ENCODE measurements around the gene TRAM2.

TRAM2 gene

DNA sequence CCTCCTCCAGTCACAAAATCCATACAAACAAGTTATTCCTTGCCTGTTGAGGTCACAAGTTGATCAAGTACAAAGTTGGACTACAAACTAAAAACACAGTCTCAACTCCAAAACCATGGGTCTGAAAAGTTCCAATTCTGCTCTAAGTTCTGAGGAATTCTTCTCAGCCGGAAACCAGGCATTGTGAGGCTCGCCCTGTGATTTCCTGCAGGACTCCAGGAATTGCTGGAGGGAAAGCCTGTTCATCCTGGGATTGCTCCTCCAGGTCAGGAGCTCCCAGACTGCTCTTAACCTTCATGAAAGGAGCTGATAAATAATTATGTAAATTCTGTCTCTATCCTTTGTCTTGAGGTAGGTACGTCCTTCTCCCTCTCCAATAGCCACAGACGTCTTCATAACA lies 8.5 kb downstream of the TRAM2 start:
- no peaks in the 10 kb centered on the region for H3K9me3 ChIP-seq (ENCODE audit: insufficient read depth, low read depth, low read length)
- H3K36me3 ChIP-seq (ENCODE audit: insufficient read depth, low read length): peaks cover 2% of the 10 kb centered on the region; the same call in 1 of the 2 replicates
- peaks cover 100% of the 10 kb centered on the region for H3K79me2 ChIP-seq (ENCODE audit: insufficient read depth, low read length)
- peak overlapping the region; percentile 34 for H3K9ac ChIP-seq (ENCODE audit: low read depth, low read length, poor library complexity, severe bottlenecking)
- no peak overlapping the region for H2AFZ ChIP-seq (ENCODE audit: low read length)
- no peaks in the 10 kb centered on the region for H3K27me3 ChIP-seq (ENCODE audit: insufficient read depth, low read length, poor library complexity, severe bottlenecking)
- peaks cover 3% of the 10 kb centered on the region; the same call in 1 of the 2 replicates for H3F3A ChIP-seq (ENCODE audit: low read depth)
- peak overlapping the region; percentile 95 for H3K4me2 ChIP-seq (ENCODE audit: low read depth, low read length, poor library complexity, severe bottlenecking)
- peaks cover 97% of the 10 kb centered on the region for H3K4me1 ChIP-seq (ENCODE audit: insufficient read depth, low read length, poor library complexity, severe bottlenecking)
- H3K9me2 ChIP-seq (replicated peaks; ENCODE audit: low read depth, low read length): no peaks in the 10 kb centered on the region
- peak overlapping the region; percentile 25 for H3K4me3 ChIP-seq (ENCODE audit: low read length, poor library complexity, severe bottlenecking)
- H4K20me1 ChIP-seq (ENCODE audit: insufficient read depth, low read length, poor library complexity, severe bottlenecking): peaks cover 81% of the 10 kb centered on the region
- no peak for TF ChIP-seq EZH2phosphoT487 (IDR thresholded peaks at IDR 0.05; ENCODE audit: borderline replicate concordance)
- TF ChIP-seq, protein P1, sequence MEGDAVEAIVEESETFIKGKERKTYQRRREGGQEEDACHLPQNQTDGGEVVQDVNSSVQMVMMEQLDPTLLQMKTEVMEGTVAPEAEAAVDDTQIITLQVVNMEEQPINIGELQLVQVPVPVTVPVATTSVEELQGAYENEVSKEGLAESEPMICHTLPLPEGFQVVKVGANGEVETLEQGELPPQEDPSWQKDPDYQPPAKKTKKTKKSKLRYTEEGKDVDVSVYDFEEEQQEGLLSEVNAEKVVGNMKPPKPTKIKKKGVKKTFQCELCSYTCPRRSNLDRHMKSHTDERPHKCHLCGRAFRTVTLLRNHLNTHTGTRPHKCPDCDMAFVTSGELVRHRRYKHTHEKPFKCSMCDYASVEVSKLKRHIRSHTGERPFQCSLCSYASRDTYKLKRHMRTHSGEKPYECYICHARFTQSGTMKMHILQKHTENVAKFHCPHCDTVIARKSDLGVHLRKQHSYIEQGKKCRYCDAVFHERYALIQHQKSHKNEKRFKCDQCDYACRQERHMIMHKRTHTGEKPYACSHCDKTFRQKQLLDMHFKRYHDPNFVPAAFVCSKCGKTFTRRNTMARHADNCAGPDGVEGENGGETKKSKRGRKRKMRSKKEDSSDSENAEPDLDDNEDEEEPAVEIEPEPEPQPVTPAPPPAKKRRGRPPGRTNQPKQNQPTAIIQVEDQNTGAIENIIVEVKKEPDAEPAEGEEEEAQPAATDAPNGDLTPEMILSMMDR (conservative IDR thresholded peaks at IDR 0.05; ENCODE audit: low read length): no peak

DNA sequence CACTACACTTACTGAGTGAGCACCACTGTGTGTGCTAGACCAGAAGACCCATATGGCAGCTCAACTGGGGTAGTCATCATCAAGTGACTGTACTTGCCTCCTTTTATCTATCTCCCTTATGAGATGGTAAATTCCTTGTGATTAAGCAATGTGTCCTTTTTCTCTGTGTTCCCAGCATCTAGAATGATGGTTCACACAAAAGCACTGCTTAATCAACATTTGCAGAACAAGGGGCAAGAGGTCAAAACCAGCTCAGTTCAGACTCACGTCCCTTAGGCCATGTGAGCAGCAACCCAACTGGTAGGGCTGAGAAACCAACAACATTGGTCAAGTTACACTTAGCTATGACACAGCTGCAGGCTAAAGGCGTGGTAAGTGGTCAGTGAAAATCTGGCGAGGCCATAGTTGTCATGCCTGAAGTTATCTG lies 10.0 kb downstream of the TRAM2 start:
- Histone ChIP-seq H3K79me2 (ENCODE audit: insufficient read depth, low read length) (peaks cover 100% of the 10 kb centered on the region), H3K9me3 (ENCODE audit: insufficient read depth, low read depth, low read length) (no peaks in the 10 kb centered on the region), H3K4me1 (ENCODE audit: insufficient read depth, low read length, poor library complexity, severe bottlenecking) (peaks cover 94% of the 10 kb centered on the region), H3K4me2 (ENCODE audit: low read depth, low read length, poor library complexity, severe bottlenecking) (peak overlapping the region; percentile 95), H3K4me3 (ENCODE audit: low read length, poor library complexity, severe bottlenecking) (no peak overlapping the region), H2AFZ (ENCODE audit: low read length) (no peak overlapping the region), H3K9ac (ENCODE audit: low read depth, low read length, poor library complexity, severe bottlenecking) (no peak overlapping the region), H4K20me1 (ENCODE audit: insufficient read depth, low read length, poor library complexity, severe bottlenecking) (peaks cover 81% of the 10 kb centered on the region), H3K27me3 (ENCODE audit: insufficient read depth, low read length, poor library complexity, severe bottlenecking) (no peaks in the 10 kb centered on the region), H3F3A (ENCODE audit: low read depth) (peaks cover 3% of the 10 kb centered on the region; the same call in 1 of the 2 replicates), H3K9me2 (replicated peaks; ENCODE audit: low read depth, low read length) (no peaks in the 10 kb centered on the region), H3K36me3 (ENCODE audit: insufficient read depth, low read length) (peaks cover 2% of the 10 kb centered on the region; the same call in 1 of the 2 replicates)
- TF ChIP-seq EZH2phosphoT487 (IDR thresholded peaks at IDR 0.05; ENCODE audit: borderline replicate concordance): no peak
- TF ChIP-seq, protein P1 (conservative IDR thresholded peaks at IDR 0.05; ENCODE audit: low read length): no peak

DNA sequence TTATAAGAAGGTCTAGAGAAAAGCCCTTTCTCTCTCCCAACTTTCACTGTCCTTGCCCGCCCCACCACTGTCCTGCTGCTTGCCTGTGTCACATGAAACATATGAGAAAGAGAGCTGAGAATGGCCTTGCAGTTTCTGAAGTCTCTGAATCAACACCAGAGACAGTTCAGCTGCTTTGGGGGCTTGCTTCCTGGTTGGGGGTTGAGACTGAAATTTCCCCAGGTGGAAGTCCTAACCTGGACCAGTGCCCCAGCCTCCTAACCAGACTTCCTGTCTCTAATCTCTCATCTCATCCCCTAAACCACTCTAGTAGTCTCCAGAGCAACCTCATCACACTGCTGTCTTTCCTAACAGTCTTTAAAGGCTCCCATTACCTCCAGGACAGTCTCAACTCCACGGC lies 10.7 kb downstream of the TRAM2 start:
- H3K4me3 ChIP-seq (ENCODE audit: low read length, poor library complexity, severe bottlenecking): peak overlapping the region; percentile 63
- no peaks in the 10 kb centered on the region for H3K9me2 ChIP-seq (replicated peaks; ENCODE audit: low read depth, low read length)
- peak overlapping the region; percentile 68 for H3K9ac ChIP-seq (ENCODE audit: low read depth, low read length, poor library complexity, severe bottlenecking)
- H3K27me3 ChIP-seq (ENCODE audit: insufficient read depth, low read length, poor library complexity, severe bottlenecking): no peaks in the 10 kb centered on the region
- H3K4me2 ChIP-seq (ENCODE audit: low read depth, low read length, poor library complexity, severe bottlenecking): peak overlapping the region; percentile 95
- H4K20me1 ChIP-seq (ENCODE audit: insufficient read depth, low read length, poor library complexity, severe bottlenecking): peaks cover 75% of the 10 kb centered on the region
- H3K79me2 ChIP-seq (ENCODE audit: insufficient read depth, low read length): peaks cover 100% of the 10 kb centered on the region
- TF ChIP-seq, protein P1 (conservative IDR thresholded peaks at IDR 0.05; ENCODE audit: low read length): no peak
- TF ChIP-seq EZH2phosphoT487 (IDR thresholded peaks at IDR 0.05; ENCODE audit: borderline replicate concordance): no peak
- no peak overlapping the region for H2AFZ ChIP-seq (ENCODE audit: low read length)
- peaks cover 2% of the 10 kb centered on the region; the same call in 1 of the 2 replicates for H3K36me3 ChIP-seq (ENCODE audit: insufficient read depth, low read length)
- peaks cover 88% of the 10 kb centered on the region for H3K4me1 ChIP-seq (ENCODE audit: insufficient read depth, low read length, poor library complexity, severe bottlenecking)
- peaks cover 3% of the 10 kb centered on the region; the same call in 1 of the 2 replicates for H3F3A ChIP-seq (ENCODE audit: low read depth)
- no peaks in the 10 kb centered on the region for H3K9me3 ChIP-seq (ENCODE audit: insufficient read depth, low read depth, low read length)
